ENCODE measurements around the gene TMEM191B.
"Not testable (repeated sequence)": the region's sequence is repeated elsewhere in the genome, so short reads cannot be mapped to it uniquely, and the experiment has no call there.

Gene TMEM191B

DNA sequence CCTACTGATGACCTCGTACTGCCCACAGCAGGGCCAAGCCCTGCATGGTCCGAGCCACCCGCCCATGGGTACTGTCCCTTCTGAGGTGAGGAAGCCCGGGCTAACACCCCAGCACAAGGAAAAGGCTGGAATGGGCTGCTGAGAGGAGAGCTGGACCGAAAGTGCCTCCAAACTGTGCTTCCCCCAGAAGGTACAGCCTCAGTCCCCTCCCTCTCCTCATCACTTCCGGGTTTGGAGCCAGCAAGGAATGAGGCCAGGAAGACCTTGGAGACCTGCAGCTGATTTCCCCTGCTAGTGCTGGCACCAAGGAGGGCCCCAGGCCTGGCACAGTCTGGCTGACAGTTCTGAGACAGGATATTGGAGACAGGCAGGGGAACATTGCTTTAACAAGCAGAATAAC lies 31.3 kb downstream of the TMEM191B start:
- not testable (repeated sequence) for DNase-seq

DNA sequence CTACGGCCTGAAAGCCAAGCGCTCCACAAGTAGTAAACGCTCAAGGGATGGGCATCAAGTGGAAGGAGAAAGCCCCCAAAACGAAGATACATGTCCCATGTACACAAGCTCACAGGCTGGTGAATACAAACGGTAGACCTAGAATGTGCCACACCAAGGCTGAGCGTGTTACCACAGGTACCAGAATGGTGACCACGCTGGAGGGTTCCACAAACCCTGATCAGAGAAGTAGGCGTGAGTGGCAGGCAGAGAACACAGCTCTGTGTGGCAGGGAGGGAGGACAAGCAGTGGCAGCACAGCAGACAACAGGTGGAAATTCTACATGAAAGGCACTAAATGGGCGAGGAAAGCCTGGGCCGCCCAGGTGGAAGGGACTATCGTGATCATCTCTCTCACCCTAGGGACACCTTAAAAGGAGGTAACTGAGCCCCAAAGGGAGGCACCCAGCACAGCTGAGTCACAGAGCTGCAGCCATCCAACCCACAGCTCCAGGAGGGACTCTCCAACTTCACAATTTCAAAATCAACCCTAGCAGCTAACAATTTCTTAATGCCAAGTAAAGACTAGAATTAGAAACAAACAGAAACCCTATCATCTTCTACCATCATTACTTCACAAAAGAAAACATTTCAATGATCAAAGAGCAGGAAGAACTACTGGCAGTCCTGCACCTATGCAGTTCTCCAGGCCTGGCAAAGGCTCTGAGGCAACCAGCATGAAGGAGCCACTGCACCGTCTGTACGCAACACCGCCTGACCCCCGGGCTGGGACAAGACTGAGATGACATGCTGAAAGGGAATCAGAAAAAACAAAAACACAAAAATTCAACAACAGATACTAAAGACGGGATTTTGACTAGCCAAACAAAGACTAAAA lies 32.7 kb downstream of the TMEM191B start:
- not testable (repeated sequence) for DNase-seq

DNA sequence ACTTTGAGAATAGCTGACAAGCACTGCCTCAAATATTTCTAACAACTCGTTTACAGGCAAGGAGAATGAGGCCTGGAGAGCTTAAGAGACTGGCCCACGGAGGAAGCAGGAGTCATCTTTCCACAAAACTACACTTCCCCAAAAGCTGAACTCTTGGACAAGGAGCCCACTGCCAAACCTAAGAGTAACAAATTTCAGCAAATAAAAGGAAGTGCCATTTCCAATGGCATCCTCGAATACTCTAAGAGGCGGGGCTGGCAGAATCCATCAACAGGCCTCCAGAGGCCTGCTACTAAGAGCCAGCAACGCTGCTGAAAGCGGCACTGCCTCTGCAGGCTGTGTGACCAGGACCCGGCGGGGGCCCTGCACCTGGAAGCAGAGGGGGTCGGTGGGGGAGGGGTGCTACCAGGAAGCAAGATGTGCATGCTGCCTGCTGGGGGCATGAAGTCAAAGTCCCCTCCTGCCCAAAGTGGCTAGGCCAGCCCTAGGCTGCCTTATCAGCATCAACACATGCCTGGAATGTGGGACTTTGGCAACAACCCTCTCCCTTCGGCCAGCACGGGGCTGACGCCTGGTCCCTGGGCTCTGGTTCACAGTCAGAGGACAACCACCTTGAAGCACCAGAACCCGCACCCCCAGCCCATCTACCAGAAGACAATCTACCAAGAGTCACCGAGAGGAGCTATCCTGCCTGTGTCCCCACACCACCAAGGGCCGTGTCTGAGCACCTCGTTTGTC lies 43.1 kb downstream of the TMEM191B start:
- DNase-seq, result not testable (repeated sequence)

GRCh38 chr22:18573483-18574164 lies 46.0 kb downstream of the TMEM191B start:
- DNase-seq, result not testable (repeated sequence)

- not testable (repeated sequence) for DNase-seq
These were observed 47.0 kb downstream of the TMEM191B start for GRCh38 chr22:18574555-18574954.

DNA sequence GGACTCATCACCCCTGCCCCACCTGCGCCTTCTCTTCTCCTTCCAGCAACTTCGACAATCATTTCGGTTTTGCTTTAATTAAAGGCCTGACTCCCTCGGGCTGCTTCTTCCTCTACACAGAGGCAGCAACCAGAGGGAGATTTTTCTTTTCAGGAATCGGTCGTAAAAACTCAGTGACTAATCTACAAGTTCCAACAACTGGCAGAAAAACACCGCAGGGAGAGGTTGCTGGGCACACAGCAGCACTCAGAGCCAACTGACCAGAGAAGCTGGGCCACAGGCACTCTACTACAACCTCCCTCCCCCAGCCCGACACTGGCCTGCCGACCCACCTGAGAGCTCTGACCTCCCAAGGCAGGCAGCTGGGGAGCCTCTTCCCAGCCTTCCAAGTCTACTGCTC lies 48.1 kb downstream of the TMEM191B start:
- DNase-seq, result not testable (repeated sequence)

DNA sequence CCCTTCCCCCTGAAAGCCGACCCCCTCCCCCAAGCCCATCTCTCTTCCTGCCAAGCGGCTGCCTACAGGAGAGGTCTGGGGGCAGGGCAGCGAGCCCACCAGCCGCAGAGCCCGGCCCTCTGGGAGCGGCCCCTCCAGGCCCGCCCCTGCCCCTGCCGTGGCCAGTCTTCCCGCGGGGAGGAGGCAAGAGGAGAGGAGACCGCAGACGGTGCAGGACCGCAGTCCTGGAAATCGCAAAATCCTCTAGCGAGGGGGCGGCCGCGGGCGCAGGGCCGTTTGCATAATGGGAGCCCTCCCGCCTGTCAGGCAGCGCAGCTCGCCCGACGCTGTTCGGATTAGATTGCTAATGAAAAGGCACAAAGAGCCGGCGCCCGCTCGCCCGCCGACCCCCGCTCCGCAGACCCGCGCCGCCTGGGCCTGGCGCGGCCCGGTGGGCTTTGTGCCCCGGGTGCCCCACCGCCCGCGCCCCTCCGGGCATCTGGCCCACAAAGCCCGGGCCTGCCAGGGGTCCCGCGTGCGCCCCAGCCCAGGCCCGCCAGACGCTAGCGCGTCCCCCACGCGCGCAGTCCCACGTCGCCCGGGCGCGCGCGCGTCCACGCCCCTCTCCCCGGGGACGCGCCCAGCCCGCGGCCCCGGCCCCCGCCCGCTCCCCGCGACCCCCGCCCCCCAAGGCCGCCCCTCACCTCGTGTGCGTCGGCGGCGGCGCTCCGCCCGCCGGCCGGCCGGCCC lies 49.7 kb downstream of the TMEM191B start:
- not testable (repeated sequence) for DNase-seq

DNA sequence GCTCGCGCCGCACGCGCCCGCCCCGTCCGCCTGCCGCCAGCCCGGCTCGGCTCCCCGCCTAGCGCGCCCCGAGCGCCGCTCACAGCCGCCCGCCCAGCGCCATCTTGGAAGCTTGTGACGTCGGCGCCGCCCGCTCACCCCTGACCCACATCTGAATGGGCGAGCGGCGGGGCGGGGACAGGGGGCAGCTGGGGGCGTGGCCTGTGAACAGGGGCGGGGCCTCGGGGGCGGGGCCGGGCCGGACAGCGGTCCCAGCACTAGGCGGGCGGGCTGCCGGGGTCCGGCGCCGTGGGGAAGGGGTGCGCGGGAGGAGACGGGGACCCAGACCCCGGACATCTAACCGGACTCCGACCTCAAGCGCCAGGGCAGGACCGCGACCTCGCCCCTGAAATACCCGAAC lies 50.2 kb downstream of the TMEM191B start:
- DNase-seq, result not testable (repeated sequence)

Data from activated CD8-positive, alpha-beta memory T cell treated with anti-CD3 and anti-CD28 coated beads for 24 hours (primary cell).